MM.1S (cell line): ENCODE results near the gene STAP2.

Source experiments
- DNase-seq: peaks from one replicate; pipeline ENCODE4 v3.0.0-alpha.2; 2015
- H2AFZ ChIP-seq: fragments of 300-600 bp; sonication (generic); 2 replicates; pipeline ENCODE4 v1.6.0; 2016; ENCODE audit warnings: antibody characterized with exemption, low read length
- H3F3A ChIP-seq: fragments of 300-600 bp; sonication (generic); 2 replicates; pipeline ENCODE4 v1.6.1; 2016; ENCODE audit warnings: mild to moderate bottlenecking, antibody characterized with exemption, low read length, moderate library complexity, mixed read lengths; ENCODE audit not compliant: insufficient read depth
- H3K27ac ChIP-seq: fragments of 300-600 bp; sonication (generic); 2 replicates; pipeline ENCODE4 v1.5.1; 2016; ENCODE audit warnings: mild to moderate bottlenecking, low read length
- H3K27me3 ChIP-seq: fragments of 300-600 bp; sonication (generic); replicated peaks from 2 replicates; pipeline ENCODE4 v1.6.0; 2016; ENCODE audit warnings: low read length; ENCODE audit not compliant: insufficient read depth
- H3K36me3 ChIP-seq: fragments of 300-600 bp; sonication (generic); replicated peaks from 2 replicates; pipeline ENCODE4 v1.6.1; 2016; ENCODE audit warnings: mild to moderate bottlenecking, low read length, mixed read lengths; ENCODE audit not compliant: insufficient read depth
- H3K4me1 ChIP-seq: fragments of 300-600 bp; sonication (generic); 2 replicates; pipeline ENCODE4 v1.6.1; 2016; ENCODE audit warnings: low read length, mixed read lengths
- H3K4me2 ChIP-seq: fragments of 300-600 bp; sonication (generic); 2 replicates; pipeline ENCODE4 v1.6.0; 2016; ENCODE audit warnings: low read depth, low read length
- H3K4me3 ChIP-seq: fragments of 300-600 bp; sonication (generic); 2 replicates; pipeline ENCODE4 v1.5.1; 2016; ENCODE audit warnings: low read length, mixed read lengths
- H3K79me2 ChIP-seq: fragments of 300-600 bp; sonication (generic); 2 replicates; pipeline ENCODE4 v1.6.1; 2016; ENCODE audit warnings: mixed run types, low read length, mixed read lengths
- H3K9ac ChIP-seq: fragments of 300-600 bp; sonication (generic); 2 replicates; pipeline ENCODE4 v1.6.1; 2016; ENCODE audit warnings: low read length, mixed read lengths
- H3K9me2 ChIP-seq: fragments of 300-600 bp; sonication (generic); replicated peaks from 2 replicates; pipeline ENCODE4 v1.6.1; 2016; ENCODE audit warnings: mild to moderate bottlenecking, low read length, mixed read lengths; ENCODE audit not compliant: insufficient read depth
- H3K9me3 ChIP-seq: fragments of 300-600 bp; sonication (generic); replicated peaks from 2 replicates; pipeline ENCODE4 v1.6.1; 2016; ENCODE audit warnings: mild to moderate bottlenecking, low read length, mixed read lengths; ENCODE audit not compliant: insufficient read depth
- H4K20me1 ChIP-seq: fragments of 300-600 bp; sonication (generic); 2 replicates; pipeline ENCODE4 v1.6.1; 2016; ENCODE audit warnings: mild to moderate bottlenecking, low read length, moderate library complexity, mixed read lengths; ENCODE audit not compliant: insufficient read depth
- EZH2 ChIP-seq: fragments of 300-600 bp; sonication (generic); optimal IDR thresholded peaks from 2 replicates; pipeline ENCODE3; 2017; ENCODE audit warnings: low read depth, mild to moderate bottlenecking, antibody characterized with exemption, low read length, mixed read lengths
- EZH2phosphoT487 ChIP-seq: fragments of 300-600 bp; sonication (generic); IDR thresholded peaks from 2 replicates; pipeline ENCODE4 v1.6.1; 2018; ENCODE audit warnings: antibody characterized with exemption, low read length
- TF ChIP-seq, protein P1 (sequence below): fragments of 300-600 bp; sonication (generic); IDR thresholded peaks from 2 replicates; pipeline ENCODE4 v1.5.1; 2016; ENCODE audit warnings: antibody characterized with exemption, low read length, mixed read lengths

The STAP2 gene

DNA sequence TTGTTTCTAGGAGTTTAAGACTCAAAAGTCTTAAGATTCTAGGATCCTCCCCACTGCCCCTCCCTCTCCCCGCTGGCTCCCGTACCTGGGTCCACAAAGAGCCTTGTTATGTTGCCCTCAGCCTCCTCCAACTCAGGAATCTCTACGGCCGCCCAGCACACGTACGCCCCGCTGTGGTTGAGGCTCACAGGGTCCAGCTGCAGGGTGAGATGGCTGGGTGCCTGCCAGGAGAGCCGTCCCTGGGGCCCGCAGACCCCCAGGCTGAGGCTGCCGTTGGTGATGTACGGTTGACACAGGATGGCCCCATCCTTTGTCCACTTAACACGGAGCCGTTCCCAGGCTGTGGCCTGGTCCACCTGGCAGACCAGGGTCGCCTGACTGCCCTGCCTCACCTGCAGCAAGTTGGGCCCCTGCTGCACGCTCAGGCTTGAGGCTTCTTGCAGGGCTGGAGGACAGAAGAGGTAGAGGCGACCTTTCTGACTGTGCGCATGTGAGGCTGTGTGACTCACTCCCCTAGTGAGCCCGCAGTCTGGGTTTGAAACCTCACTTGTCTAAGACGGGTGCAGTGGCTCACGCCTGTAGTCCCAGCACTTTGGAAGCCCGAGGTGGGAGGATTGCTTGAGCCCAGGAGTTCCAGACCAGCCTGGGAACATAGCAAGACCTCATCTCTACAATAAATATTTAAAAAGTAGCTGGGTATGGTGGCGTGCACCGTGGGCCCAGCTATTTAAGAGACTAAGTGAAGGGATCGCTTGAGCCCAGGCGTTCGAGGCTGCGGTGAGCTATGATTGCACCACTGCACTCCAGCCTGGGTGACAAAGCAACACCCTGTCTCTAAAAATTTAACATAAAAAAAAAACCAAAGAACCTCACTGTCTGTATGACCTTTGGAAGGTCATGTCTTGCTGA is 40.5 kb downstream of the STAP2 start:
- Histone ChIP-seq H3K9ac (no peak overlapping the region), H3F3A (no peaks in the 10 kb centered on the region), H3K36me3 (no peaks in the 10 kb centered on the region), H3K4me2 (no peak overlapping the region), H3K27me3 (peaks cover 81% of the 10 kb centered on the region), H2AFZ (no peak overlapping the region), H3K4me1 (no peaks in the 10 kb centered on the region), H3K9me3 (no peaks in the 10 kb centered on the region), H3K79me2 (no peaks in the 10 kb centered on the region), H3K27ac (no peak overlapping the region), H3K9me2 (no peaks in the 10 kb centered on the region), H3K4me3 (no peak overlapping the region), H4K20me1 (no peaks in the 10 kb centered on the region)
- TF ChIP-seq EZH2: no peak
- TF ChIP-seq, protein P1, sequence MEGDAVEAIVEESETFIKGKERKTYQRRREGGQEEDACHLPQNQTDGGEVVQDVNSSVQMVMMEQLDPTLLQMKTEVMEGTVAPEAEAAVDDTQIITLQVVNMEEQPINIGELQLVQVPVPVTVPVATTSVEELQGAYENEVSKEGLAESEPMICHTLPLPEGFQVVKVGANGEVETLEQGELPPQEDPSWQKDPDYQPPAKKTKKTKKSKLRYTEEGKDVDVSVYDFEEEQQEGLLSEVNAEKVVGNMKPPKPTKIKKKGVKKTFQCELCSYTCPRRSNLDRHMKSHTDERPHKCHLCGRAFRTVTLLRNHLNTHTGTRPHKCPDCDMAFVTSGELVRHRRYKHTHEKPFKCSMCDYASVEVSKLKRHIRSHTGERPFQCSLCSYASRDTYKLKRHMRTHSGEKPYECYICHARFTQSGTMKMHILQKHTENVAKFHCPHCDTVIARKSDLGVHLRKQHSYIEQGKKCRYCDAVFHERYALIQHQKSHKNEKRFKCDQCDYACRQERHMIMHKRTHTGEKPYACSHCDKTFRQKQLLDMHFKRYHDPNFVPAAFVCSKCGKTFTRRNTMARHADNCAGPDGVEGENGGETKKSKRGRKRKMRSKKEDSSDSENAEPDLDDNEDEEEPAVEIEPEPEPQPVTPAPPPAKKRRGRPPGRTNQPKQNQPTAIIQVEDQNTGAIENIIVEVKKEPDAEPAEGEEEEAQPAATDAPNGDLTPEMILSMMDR: no peak
- no peak for TF ChIP-seq EZH2phosphoT487
- no peak for DNase-seq

DNA sequence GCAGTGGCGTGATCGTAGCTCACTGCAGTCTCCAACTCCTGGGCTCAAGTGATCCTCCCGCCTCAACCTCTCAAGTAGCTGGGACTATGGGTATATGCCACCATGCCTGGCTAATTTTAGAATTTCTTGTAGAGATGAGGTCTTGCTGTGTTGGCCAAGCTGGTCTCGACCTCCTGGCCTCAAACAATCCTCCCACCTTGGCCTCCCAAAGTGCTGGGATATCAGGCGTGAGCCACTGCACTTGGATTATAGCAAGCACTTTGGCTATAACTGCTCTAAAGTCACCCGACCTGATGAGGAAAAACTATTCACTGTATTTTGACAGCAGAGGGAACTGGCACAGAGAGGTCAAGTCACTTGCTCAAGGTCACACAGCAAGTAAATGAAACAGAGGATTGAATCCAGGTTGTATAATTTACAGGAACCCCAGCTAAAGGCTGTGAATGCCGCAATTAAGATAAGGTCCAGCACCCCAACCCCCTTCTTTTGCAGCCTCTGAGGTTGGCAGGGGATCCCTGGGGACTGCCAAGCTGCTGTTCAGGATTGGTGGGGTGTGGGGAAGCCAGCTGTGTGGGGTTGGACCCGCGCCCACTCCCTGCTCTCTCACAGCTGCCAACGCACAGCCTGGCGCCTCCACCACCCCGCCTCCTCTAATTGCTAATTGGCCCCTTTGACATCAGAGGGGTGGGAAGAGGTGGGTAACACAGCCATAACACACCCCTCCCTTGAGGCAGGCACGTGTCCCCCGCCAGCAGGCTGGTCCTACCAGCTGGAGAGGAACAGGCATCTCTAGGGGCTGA is 42.5 kb downstream of the STAP2 start:
- Histone ChIP-seq H3K27ac (no peak overlapping the region), H3K9me2 (no peaks in the 10 kb centered on the region), H3K4me1 (no peaks in the 10 kb centered on the region), H3K9ac (no peak overlapping the region), H3K36me3 (no peaks in the 10 kb centered on the region), H3K27me3 (peaks cover 82% of the 10 kb centered on the region), H2AFZ (no peak overlapping the region), H3K4me2 (no peak overlapping the region), H3K4me3 (no peak overlapping the region), H3F3A (no peaks in the 10 kb centered on the region), H3K9me3 (no peaks in the 10 kb centered on the region), H4K20me1 (no peaks in the 10 kb centered on the region), H3K79me2 (no peaks in the 10 kb centered on the region)
- TF ChIP-seq EZH2phosphoT487 (no peak), EZH2 (no peak)
- TF ChIP-seq, protein P1: no peak
- no peak for DNase-seq

- Histone ChIP-seq H3K4me1 (no peaks in the 10 kb centered on the region), H4K20me1 (no peaks in the 10 kb centered on the region), H2AFZ (no peak overlapping the region)
Observed at GRCh38 chr19:4294389-4294788, 44.2 kb downstream of the STAP2 start.

More at GRCh38 chr19:4294389-4294788, 44.2 kb downstream of the STAP2 start:
- H3K27ac ChIP-seq: no peak overlapping the region
- H3K9me2 ChIP-seq: no peaks in the 10 kb centered on the region
- no peaks in the 10 kb centered on the region for H3K79me2 ChIP-seq
- peaks cover 82% of the 10 kb centered on the region for H3K27me3 ChIP-seq
- H3K36me3 ChIP-seq: no peaks in the 10 kb centered on the region
- H3K9me3 ChIP-seq: no peaks in the 10 kb centered on the region
- H3K4me2 ChIP-seq: no peak overlapping the region
- no peaks in the 10 kb centered on the region for H3F3A ChIP-seq
- H3K4me3 ChIP-seq: no peak overlapping the region
- H3K9ac ChIP-seq: no peak overlapping the region
- DNase-seq: no peak
- TF ChIP-seq EZH2phosphoT487 (no peak), EZH2 (no peak)
- TF ChIP-seq, protein P1: no peak
